Caco-2 (cell line): Measurements from ENCODE around the gene EPHA2. TPM values are rescaled to one million over a fixed set of nuclear protein-coding genes. Genes with fewer than 3 reads are reported as not detected.

Experiments
- BruUV-seq: library from RNA; stranded (reverse); fragments of 400-500 nt; replicated peaks from 2 replicates; lab custom pipeline; 2021; lab: Mats Ljungman, UMichigan
- CTCF ChIA-PET: fragments of 300-600 bp; sonication (Branson Sonifier 250); formaldehyde crosslinking; loops from one replicate; lab custom pipeline; 2022; ENCODE audit warnings: antibody characterized with exemption; lab: Charles Lee
- POLR2A ChIA-PET: fragments of 300-600 bp; sonication (Branson Sonifier 250); formaldehyde crosslinking; loops from one replicate; lab custom pipeline; 2022; ENCODE audit warnings: antibody characterized with exemption; lab: Charles Lee
- DNase-seq, 2 experiments: peaks; one replicate each; pipeline versions ENCODE4 v3.0.0 to v3.0.0-alpha.2; 2020 to 2022
- H3K27me3 ChIP-seq: replicated peaks from 2 replicates; pipeline ENCODE4 v1.6.0; 2011; ENCODE audit warnings: low read length; ENCODE audit not compliant: control insufficient read depth, insufficient read depth
- H3K36me3 ChIP-seq: 2 replicates; pipeline ENCODE4 v1.5.1; 2011; ENCODE audit warnings: low read length; ENCODE audit not compliant: control insufficient read depth, insufficient read depth
- H3K4me1 ChIP-seq: fragments of 250-450 bp; sonication (Bioruptor Pico); 2 replicates; pipeline ENCODE4 v1.5.1; 2020; ENCODE audit warnings: mild to moderate bottlenecking
- H3K4me3 ChIP-seq: 2 replicates; pipeline ENCODE4 v1.5.1; 2011; ENCODE audit warnings: low read depth, mild to moderate bottlenecking, control low read depth, low read length
- H3K9me3 ChIP-seq: fragments of 250-450 bp; sonication (Bioruptor Pico); 2 replicates; pipeline ENCODE4 v1.5.1; 2020; ENCODE audit warnings: mild to moderate bottlenecking, moderate library complexity
- H3K27ac Mint-ChIP-seq: one replicate; pipeline ENCODE4 v1.8.0; 2022; ENCODE audit warnings: mixed read lengths; ENCODE audit not compliant: unreplicated experiment
- H3K27me3 Mint-ChIP-seq: one replicate; pipeline ENCODE4 v1.8.0; 2022; ENCODE audit warnings: mixed read lengths; ENCODE audit not compliant: insufficient read depth, unreplicated experiment
- H3K36me3 Mint-ChIP-seq: one replicate; pipeline ENCODE4 v1.8.0; 2022; ENCODE audit warnings: mild to moderate bottlenecking, mixed read lengths; ENCODE audit not compliant: insufficient read depth, unreplicated experiment
- H3K4me1 Mint-ChIP-seq: one replicate; pipeline ENCODE4 v1.8.0; 2022; ENCODE audit warnings: low read depth, mixed read lengths; ENCODE audit not compliant: unreplicated experiment
- H3K4me3 Mint-ChIP-seq: one replicate; pipeline ENCODE4 v1.8.0; 2022; ENCODE audit warnings: mild to moderate bottlenecking, moderate library complexity, mixed read lengths; ENCODE audit not compliant: unreplicated experiment
- H3K9me3 Mint-ChIP-seq: one replicate; pipeline ENCODE4 v1.8.0; 2022; ENCODE audit warnings: mixed read lengths; ENCODE audit not compliant: unreplicated experiment
- intact Hi-C: fragments of 100-400 bp; cut with micrococcal nuclease; formaldehyde crosslinking; loops from one replicate; pipeline ENCODE4 v1.10.0; 2022; ENCODE audit not compliant: unreplicated experiment
- total RNA-seq: library from RNA; stranded (reverse); gene quantifications from 2 replicates; pipeline ENCODE4 v1.2.3, GENCODE V29; 2022
- TF ChIP-seq, protein P1 (sequence below), 2 experiments: fragments of 200-600 bp in 1 of 2; IDR thresholded peaks; 1 replicate in 1 of 2; 2 replicates in 1 of 2; pipeline versions ENCODE4 v1.5.1 to v1.8.0; 2011 to 2022; ENCODE audit warnings: antibody characterized with exemption in 1 of 2, control low read depth in 1 of 2, inconsistent platforms in 1 of 2, low read depth in 1 of 2, low read length in 1 of 2, mild to moderate bottlenecking in 1 of 2, moderate library complexity in 1 of 2; ENCODE audit not compliant: insufficient read depth in 1 of 2, severe bottlenecking in 1 of 2, unreplicated experiment in 1 of 2

Gene EPHA2
- total RNA-seq, 1 experiment from 2014 or later = 31.2 TPM

- H3K27ac Mint-ChIP-seq = peak overlapping the region; percentile 52
- intact Hi-C loops = no loop called here
- H3K4me1 ChIP-seq = no peaks in the 10 kb centered on the region
These were observed 27.5 kb downstream of the EPHA2 start for GRCh38 chr1:16128338-16128741.

GRCh38 chr1:16127676-16128337 is 28.1 kb downstream of the EPHA2 start:
- Mint-ChIP-seq H3K27me3 (no peaks in the 10 kb centered on the region), H3K9me3 (no peaks in the 10 kb centered on the region), H3K4me1 (no peaks in the 10 kb centered on the region), H3K27ac (peak overlapping the region; percentile 48), H3K36me3 (peaks cover 76% of the 10 kb centered on the region), H3K4me3 (no peak overlapping the region)
- POLR2A ChIA-PET = no interaction called here
- Histone ChIP-seq H3K4me3 (no peak overlapping the region), H3K27me3 (no peaks in the 10 kb centered on the region), H3K36me3 (peaks cover 3% of the 10 kb centered on the region), H3K9me3 (no peaks in the 10 kb centered on the region), H3K4me1 (no peaks in the 10 kb centered on the region)
- CTCF ChIA-PET = interaction anchor here (1.0 kb wide), 1 partner anchor 55 kb away, joined by 5 read pairs; no protein-coding TSS in a partner anchor
- TF ChIP-seq, protein P1, sequence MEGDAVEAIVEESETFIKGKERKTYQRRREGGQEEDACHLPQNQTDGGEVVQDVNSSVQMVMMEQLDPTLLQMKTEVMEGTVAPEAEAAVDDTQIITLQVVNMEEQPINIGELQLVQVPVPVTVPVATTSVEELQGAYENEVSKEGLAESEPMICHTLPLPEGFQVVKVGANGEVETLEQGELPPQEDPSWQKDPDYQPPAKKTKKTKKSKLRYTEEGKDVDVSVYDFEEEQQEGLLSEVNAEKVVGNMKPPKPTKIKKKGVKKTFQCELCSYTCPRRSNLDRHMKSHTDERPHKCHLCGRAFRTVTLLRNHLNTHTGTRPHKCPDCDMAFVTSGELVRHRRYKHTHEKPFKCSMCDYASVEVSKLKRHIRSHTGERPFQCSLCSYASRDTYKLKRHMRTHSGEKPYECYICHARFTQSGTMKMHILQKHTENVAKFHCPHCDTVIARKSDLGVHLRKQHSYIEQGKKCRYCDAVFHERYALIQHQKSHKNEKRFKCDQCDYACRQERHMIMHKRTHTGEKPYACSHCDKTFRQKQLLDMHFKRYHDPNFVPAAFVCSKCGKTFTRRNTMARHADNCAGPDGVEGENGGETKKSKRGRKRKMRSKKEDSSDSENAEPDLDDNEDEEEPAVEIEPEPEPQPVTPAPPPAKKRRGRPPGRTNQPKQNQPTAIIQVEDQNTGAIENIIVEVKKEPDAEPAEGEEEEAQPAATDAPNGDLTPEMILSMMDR (IDR thresholded peaks at IDR 0.05; ENCODE audit: insufficient read depth in 1 of 2, low read depth in 1 of 2, low read length in 1 of 2, severe bottlenecking in 1 of 2, unreplicated experiment in 1 of 2) = no peak
- no TSS peak for BruUV-seq
- DNase-seq = no peak
- intact Hi-C loops = no loop called here

More at GRCh38 chr1:16128338-16128741, 27.5 kb downstream of the EPHA2 start:
- TF ChIP-seq, protein P1 (IDR thresholded peaks at IDR 0.05; ENCODE audit: insufficient read depth in 1 of 2, low read depth in 1 of 2, low read length in 1 of 2, severe bottlenecking in 1 of 2, unreplicated experiment in 1 of 2) = no peak
- Mint-ChIP-seq H3K4me1 (no peaks in the 10 kb centered on the region), H3K9me3 (no peaks in the 10 kb centered on the region), H3K27me3 (no peaks in the 10 kb centered on the region), H3K36me3 (peaks cover 74% of the 10 kb centered on the region), H3K4me3 (no peak overlapping the region)
- POLR2A ChIA-PET = no interaction called here
- Histone ChIP-seq H3K4me3 (no peak overlapping the region), H3K27me3 (no peaks in the 10 kb centered on the region), H3K36me3 (peaks cover 3% of the 10 kb centered on the region), H3K9me3 (no peaks in the 10 kb centered on the region)
- DNase-seq = no peak
- CTCF ChIA-PET = no interaction called here
- BruUV-seq = no TSS peak

- no peaks in the 10 kb centered on the region for H3K9me3 ChIP-seq
- Mint-ChIP-seq H3K9me3 (no peaks in the 10 kb centered on the region), H3K4me3 (no peak overlapping the region), H3K4me1 (no peaks in the 10 kb centered on the region), H3K27ac (no peak overlapping the region), H3K27me3 (no peaks in the 10 kb centered on the region), H3K36me3 (peaks cover 76% of the 10 kb centered on the region)
- intact Hi-C loops = no loop called here
- BruUV-seq = no TSS peak
- CTCF ChIA-PET = interaction anchor here (0.8 to 1.0 kb wide), 2 partner anchors 54 to 62 kb away, joined by 3 to 5 read pairs; no protein-coding TSS in a partner anchor
- peaks cover 2% of the 10 kb centered on the region for H3K36me3 ChIP-seq
- DNase-seq = no peak
- H3K4me1 ChIP-seq = no peaks in the 10 kb centered on the region
- H3K4me3 ChIP-seq = no peak overlapping the region
- H3K27me3 ChIP-seq = no peaks in the 10 kb centered on the region
- POLR2A ChIA-PET = interaction anchor here (0.5 kb wide), 1 partner anchor 28 kb away, joined by 3 read pairs; no protein-coding TSS in a partner anchor
- TF ChIP-seq, protein P1 (IDR thresholded peaks at IDR 0.05; ENCODE audit: insufficient read depth in 1 of 2, low read depth in 1 of 2, low read length in 1 of 2, severe bottlenecking in 1 of 2, unreplicated experiment in 1 of 2) = no peak
These were observed 28.9 kb downstream of the EPHA2 start for GRCh38 chr1:16126743-16127515.
